NCI-H1417 (cell line): ENCODE data around the gene ADRA2C.

Experiments used
- DNase-seq, 3 experiments: peaks; one replicate each; lab custom pipeline; 2025; lab: John Stamatoyannopoulos, UW

ADRA2C gene

DNA sequence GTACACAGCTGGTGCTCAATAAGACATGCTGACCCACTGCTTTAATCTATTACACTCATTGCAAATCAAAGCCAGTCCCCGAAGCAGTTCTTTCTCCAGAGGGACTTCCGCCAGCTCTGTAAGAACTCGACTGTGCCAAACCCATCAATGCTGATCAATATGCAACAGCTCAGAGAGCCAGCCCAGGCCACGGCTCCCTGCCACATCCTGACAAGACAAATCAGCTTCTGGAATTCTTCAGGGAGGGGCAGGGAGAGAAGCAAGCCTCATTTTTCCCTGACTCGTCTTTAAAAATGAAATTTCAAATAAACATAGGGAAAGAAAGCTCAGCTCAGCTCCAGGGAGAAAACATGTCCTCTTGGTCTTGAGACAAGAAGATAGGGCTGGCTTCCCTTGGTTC, 5.3 kb upstream of the ADRA2C start:
- no peak for DNase-seq

DNA sequence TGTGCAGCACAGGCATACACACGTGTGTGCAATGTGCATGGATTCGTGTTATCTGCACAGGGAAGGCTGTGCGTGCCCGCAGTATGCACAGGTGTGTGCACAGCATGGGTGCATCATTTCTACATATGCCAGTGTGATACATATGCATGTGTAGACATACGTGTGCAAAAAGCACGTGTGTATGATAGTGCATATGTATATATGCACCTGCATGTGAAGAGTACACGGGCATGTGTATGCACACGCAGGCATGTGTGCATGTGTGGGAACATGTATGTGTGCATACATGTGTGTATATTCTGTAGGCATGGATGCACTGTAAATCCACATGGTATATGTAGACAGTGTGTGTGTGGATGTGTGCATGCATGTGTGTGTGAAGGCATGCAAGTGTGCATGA, 3.9 kb upstream of the ADRA2C start:
- DNase-seq = no peak

DNA sequence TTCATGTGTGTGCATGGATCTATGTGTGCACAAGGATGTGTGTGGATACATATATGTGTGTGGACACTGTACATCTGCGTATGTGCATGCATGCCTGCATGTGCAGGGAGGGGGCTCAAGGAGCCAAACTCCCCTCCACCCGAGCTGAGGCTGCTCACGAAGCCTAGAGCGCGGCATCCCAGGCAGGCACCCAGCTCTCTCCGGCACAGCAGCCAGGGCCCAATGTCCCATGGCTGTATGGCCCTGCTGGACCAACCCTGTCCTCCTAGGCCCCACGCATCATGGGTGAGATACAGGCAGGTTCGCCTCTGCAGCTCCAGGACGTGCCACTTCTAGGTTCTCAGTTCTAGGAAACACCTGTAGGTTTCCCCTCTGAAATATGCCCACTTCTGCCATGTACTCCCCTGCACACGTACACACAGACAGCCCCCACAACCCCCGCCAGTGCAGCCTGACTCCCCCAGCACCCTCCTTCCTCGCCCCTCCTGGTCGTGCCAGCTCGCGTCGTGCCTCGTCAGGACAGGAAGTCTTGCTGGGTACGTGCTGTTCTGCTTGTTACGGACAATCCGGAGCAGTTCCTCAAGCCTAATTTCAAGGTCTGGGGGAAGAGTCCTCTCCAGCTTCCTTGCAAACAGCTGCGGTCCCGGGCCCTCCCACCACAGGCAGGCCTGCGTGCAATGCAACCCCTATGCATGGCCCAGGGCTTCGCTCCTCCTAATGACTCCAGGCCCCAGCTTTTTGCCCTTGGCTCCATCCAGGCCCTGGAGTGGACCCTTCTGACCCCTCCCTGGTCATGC, 3.2 kb upstream of the ADRA2C start:
- DNase-seq = no peak

DNA sequence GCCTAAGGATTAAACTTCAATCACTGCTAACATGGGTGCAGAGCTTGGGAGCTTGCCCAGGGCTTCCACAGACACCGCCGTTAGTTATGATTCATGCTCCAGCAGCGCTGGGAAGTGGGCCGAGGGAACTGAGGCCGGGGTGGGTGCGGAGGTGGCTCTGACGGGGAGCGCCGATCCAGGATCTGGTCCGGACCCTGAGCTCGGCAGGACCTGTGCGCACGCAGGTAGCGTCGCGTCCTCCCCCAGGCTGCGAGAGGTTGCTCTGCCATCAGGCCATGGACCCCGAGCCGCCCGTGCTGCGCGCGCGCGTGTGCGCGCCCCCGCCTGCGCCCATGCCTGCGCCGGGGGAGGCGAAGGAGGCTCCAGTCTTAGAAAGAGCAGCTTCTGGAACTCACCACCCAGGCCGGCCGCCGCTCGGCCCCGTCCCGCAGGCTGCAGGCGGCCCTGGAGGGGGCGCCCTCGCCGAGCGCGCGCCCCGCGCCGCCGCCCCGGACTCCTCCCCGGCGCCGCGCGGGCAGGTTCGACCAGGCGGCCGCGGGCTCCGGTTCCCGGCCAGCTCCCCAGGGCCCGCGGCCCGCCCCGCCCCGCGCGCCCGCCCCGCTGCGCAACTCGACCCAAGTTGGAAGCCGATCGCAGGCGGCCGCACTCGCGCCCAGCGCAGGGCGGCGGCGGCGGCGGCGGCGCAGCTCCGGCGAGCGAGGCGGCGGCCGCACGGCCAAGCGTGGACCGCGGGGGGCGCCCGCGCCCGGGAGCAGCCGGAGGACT, 732 bp upstream of the ADRA2C start:
- DNase-seq = no peak

DNA sequence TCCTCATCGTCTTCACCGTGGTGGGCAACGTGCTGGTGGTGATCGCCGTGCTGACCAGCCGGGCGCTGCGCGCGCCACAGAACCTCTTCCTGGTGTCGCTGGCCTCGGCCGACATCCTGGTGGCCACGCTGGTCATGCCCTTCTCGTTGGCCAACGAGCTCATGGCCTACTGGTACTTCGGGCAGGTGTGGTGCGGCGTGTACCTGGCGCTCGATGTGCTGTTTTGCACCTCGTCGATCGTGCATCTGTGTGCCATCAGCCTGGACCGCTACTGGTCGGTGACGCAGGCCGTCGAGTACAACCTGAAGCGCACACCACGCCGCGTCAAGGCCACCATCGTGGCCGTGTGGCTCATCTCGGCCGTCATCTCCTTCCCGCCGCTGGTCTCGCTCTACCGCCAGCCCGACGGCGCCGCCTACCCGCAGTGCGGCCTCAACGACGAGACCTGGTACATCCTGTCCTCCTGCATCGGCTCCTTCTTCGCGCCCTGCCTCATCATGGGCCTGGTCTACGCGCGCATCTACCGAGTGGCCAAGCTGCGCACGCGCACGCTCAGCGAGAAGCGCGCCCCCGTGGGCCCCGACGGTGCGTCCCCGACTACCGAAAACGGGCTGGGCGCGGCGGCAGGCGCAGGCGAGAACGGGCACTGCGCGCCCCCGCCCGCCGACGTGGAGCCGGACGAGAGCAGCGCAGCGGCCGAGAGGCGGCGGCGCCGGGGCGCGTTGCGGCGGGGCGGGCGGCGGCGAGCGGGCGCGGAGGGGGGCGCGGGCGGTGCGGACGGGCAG, 792 bp downstream of the ADRA2C start:
- DNase-seq = no peak

DNA sequence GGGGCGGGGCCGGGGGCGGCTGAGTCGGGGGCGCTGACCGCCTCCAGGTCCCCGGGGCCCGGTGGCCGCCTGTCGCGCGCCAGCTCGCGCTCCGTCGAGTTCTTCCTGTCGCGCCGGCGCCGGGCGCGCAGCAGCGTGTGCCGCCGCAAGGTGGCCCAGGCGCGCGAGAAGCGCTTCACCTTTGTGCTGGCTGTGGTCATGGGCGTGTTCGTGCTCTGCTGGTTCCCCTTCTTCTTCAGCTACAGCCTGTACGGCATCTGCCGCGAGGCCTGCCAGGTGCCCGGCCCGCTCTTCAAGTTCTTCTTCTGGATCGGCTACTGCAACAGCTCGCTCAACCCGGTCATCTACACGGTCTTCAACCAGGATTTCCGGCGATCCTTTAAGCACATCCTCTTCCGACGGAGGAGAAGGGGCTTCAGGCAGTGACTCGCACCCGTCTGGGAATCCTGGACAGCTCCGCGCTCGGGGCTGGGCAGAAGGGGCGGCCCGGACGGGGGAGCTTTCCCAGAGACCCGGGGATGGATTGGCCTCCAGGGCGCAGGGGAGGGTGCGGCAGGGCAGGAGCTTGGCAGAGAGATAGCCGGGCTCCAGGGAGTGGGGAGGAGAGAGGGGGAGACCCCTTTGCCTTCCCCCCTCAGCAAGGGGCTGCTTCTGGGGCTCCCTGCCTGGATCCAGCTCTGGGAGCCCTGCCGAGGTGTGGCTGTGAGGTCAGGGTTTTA, 1.5 kb downstream of the ADRA2C start:
- peak in 1 of 3 experiments; percentile 25 for DNase-seq

DNA sequence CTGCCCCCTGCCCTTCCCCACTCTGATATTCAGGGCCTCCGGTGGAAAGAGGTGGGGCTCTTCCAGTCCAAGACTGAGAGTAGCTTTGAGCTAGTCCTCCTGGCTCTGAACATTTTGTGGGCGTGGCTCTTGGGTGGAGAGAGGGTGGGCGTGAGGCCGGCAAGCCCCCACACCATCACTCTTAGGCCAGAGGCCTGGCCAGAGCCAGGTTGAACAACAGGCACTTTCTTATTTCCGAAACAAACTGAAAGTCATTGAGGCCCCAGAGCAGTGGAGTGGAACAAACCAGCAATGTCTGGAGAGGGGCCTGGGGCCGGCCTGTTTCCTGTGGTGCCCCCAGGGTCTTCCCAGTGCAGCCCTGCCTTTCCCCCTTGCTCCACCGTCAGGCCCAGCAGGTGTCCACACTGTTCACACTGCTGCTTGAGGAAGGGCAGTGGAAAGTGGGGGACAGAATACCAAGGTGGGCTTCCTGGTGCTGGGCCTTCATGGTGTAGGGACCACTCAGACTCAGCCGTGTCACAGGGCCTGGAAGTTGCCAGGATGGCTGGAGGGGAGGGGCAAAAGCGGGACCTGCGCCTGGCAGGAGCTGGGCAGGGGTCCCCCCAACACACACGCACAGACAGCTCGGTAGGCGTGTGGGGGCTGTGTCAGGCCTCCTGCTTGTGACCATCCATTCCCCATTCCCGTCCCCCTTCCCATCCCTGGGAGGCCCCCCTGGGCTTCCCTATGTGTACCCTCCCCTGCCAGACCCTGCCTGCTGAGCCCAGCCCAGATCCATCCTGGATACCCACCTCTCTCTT, 2.9 kb downstream of the ADRA2C start:
- DNase-seq = no peak

DNA sequence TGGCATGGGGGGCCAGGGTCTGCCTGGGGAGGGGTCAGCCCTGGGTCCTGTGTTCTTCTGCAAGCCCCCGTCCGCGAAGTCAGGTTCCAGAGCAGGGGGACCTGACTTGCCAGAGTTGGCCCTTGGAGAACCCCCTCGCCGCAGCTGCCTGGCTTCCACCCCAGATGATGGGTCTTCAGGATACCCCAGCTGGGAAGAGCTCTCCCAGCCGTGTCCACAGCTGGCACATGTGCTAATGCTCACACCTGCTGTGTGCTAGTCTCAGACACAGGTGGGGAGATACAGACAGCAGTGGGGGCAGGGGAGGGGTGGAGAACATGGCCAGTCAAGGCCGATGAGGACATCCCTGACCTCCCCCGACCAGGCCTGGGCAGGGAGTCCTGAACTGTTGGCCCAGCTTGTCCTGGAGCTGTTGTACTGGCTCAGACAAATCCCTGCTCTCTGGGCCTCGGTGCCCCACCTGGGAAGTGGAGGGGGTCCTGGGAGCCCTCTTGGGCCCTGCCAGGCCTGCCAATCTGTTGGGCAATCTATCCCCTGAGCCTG, 3.5 kb downstream of the ADRA2C start:
- DNase-seq = no peak

DNA sequence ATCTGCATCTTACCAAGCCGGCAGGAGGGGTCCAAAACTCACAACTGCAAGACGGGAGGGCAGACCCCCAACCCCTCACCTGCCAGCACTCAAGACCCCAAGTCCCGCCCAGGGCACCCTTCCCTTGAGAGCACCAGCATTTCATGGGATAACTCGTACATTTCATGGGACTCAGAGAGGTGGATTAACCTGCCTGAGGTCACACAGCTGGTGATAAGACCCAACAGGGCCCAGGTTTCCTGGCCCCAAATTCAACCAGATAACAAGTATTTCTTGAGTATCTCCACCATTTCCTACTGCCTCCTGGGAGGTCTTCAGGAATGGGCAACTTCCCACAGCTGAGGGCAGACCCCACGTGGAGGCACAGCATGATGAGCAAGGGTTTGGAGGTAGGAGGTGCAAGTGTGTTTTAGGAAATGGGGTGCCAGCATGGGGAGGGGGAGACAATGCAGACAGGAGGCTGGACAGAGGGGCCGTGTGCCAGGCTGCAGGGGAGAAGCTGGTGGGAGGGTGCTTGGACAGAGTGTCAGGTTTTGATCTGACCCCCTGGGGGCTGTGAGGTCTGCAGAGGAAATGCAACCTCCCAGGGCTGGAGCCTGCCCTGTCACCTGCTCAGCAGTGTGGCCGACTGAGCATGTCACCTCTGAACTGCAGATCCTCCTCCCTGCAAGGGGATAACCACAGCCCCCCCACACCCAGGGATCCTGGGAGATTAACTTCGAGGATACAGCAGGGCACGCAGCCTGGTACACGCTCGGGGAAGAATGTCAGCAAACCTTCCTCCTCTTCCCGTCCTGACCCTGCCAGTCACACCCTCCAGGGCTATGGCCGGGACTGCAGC, 4.4 kb downstream of the ADRA2C start:
- DNase-seq = peak in 1 of 3 experiments; percentile 51

DNA sequence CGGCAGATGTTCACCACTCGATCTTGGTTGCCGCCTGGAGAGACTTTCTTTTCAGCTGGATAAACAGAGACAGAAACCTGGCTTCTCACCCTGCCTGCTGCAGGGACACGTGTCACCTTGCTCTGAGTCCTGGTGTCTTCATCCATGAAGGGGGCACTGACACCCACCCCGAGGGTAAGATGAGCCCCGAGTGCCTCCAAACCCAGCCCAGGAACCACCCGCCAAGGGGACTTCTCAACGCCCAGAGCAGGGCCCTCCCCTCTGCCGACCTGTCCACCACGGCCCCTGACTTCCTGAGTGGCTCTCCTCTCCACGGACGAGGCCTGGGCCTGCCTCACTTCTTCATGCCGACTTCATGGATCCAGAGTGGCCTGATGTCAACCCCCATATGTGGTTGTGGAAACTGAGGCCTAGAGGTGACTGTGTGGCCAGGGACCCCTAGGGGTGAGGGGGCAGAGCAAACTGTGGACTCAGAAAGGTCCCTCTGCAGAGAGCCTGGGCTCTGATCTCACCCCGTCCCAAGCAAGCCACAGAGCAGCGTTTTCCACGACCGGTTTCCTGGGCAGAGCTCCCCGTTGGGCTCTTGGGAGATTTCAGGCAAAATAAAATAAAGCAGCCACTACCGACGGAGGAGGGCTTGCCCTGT, 5.1 kb downstream of the ADRA2C start:
- DNase-seq = no peak

DNA sequence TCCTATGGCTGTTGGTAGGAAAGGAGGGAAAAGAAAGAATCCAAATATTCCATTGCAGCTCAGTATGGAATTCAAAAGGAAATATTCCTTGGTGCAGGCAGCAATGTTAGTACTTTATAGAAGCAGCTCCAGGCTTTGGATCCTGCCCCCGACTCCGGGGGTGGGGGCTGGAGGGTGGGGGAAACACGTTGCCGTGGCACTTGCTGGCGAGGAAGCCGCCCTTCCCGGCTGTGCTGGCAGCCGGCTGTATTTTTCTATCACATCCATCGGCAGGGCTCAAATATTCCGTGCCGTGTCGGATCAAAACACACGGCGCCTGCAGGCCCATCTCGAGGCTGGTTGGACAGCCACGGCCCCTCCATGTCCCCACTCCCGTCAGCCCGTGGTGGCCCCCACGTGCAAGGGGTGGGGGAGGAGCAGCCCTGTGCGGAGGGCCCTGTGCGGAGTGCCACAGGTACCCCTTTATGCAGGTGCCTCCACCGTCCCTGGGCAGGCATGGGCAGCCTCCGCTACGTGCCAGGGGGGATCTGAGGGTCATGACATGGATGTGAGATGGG, 5.8 kb downstream of the ADRA2C start:
- DNase-seq = no peak

DNA sequence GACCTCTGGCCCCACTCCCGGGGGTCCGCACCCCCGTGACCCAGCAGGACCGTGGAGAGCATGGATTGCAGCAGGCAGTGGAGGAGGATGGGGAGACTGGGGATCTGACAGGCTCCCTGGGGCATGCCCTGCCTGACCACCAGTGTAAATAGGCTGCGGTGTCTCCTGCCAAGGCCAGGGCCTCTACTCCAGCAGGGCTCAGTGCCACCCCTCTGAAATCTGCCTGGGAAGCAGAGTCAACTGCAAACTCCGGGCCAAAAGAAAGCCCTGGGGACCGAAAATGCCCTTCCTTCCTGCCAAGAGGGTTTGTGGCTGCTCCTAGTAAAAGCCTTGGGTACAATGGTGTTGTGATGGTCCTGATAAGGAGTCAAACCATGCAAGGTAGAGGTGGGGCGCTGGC, 6.4 kb downstream of the ADRA2C start:
- no peak for DNase-seq

DNA sequence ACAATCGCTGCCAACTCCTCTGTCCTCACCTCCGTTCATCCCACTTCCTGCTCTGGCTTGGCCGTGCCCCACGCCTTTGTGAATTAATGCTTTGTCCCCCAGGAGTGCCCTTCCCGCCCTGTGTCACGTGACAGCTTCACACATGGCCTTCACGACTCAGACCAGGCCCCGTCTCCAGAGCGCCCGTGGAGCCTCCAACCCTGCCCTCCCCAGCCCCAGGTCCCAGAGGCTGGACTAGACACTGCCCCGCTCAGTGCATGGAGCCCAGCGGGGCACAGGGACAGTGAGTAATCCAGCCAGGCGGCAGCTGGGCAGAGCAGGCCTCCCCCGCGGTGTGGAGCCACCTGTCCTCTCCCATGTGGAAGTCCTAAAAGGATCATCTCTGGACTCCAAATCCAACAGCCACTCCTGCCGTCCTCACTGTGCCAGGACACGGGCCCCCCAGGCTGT, 7.4 kb downstream of the ADRA2C start:
- no peak for DNase-seq

DNA sequence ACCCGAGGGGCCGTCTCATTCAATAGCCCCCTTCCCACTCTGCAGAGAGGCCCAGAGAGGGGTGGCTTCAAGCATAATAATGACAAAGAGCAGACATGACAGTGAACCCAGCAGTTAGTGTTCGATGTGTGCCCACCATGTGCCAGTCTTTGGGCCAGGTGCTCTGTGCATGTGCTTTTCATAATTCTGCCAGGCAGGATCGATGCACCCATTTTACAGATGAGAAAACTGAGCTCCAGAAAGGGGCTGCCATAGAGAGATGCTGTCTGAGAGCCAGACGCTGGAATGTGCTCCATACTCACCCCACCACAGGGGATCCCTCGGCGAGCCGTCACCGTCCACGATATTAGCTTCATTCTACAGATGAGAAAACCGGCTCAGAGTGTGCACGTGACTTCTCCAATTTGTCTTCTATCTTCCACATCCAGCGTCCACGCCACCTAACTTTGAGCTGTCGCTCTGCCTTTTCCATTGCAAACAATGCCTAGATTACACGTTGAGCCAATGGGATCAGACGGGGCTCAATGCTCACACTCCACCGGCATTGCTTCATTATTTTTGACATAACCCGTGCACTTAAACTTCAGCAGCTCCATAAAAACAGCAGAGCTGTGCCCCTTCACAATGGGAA, 8.2 kb downstream of the ADRA2C start:
- peak in 1 of 3 experiments; percentile 37 for DNase-seq

DNA sequence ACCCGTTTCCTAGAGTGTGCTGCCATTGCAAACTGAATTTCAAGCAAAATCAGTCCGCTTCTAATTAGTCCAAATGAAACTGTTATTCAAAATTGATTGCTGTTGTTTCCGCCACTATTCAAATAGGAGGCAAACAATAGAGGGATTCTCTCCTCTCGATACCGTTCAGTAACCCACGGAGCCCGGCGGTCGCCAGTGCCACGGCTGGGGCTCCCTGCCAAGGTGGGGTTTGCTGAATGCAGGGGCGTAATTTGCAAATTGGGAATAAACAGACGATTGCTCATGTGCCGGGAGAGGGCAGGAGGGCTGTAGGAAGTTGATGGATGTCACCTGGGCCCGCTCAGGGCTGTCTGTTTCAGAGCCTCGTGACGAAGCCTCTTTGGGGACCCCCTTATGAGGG, 8.8 kb downstream of the ADRA2C start:
- peak in 1 of 3 experiments; percentile 37 for DNase-seq

DNA sequence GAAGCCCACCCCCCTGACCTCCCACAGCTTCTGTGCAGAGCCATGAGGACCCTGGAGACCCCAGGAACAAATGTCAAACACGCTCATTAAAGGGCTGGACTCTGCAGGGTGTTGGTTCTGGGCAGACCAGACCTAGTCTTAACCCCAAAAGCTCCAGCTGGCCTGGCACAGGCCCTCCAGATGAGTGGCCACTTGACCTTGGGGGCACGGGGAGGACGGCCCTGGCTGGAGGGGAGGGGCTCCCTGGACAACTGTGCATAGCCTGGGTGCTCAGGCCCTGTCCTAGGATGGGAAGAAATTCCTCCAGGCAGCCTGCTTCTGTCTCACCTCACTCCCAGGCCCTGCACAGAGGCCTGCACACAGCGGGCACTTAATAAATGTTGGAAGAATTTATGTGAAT, 9.4 kb downstream of the ADRA2C start:
- DNase-seq = no peak

DNA sequence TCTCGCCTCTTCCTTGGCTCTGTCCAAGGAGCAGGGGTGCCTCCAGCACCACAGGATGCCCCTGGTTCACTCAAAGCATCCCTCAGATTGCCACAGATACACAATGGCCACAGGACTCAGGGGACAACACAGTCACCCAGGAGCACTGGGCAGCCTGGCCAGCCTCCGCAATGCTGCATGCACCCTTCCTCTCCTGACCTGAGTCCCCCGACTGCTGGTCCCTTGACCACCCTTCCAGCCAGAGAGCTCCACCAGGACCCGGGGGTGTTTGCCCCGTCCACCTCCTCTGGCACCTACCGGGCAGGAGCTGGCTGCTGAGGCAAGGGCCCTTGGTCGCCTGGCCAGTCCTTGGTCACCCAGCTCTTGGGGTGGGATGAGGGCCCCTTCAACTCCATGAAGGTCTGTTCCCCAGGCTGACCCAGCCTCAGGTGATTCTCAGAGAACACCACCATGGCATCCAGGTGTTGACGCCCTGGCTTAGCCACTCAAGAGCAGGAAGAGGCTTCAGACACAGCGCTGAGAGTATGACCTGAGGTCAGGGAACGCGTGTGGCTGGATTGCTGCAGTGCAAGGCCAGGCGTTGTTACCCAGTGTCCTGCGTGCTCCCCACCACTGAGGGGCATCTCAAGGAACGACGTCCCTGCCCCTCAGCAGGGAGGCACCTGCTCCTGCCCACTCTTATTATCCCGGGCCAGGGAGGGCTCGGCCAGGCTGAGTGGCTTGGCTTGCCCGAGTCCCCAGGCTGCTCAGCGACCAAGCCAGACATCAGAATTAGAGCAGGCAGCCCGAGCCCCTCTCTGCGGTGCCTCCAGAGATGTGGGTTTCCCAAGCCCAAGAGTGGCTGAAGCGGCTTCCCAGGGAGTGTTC, 10.2 kb downstream of the ADRA2C start:
- DNase-seq = no peak

DNA sequence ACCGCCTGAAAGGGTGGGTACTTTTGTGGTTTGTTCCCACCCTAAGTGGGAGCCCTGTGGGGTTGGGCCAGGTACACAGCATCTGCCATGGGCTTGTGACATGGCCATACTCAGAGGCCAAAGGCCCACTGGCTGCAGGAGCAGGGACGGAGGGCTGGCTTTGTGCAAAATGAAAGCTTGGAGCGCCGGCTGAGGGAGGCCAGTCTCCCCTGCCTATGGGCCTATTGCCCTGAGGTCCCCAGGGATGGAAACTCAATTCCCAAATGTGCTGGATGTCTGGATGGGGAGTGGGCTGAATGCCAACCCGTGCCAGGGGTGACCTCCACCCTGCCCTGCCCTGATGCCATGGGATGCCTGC, 10.8 kb downstream of the ADRA2C start:
- no peak for DNase-seq
